Myocyte (in vitro differentiated cells): ENCODE data around the gene RNPEPL1. TPM values are rescaled to one million over a fixed set of nuclear protein-coding genes. Genes with fewer than 3 reads are reported as not detected.

Source experiments
- DNase-seq: peaks from one replicate; pipeline ENCODE4 v3.0.0-alpha.2; 2012; ENCODE audit warnings: low read depth
- total RNA-seq: library from RNA; depleted of rRNA; stranded (reverse); fragments of >200 nt; gene quantifications from 2 replicates; pipeline ENCODE4 v1.2.3, GENCODE V29; 2014

Gene RNPEPL1
- total RNA-seq, 1 donor from 2014 or later = 21.2 TPM

- DNase-seq = no peak
Observed at GRCh38 chr2:240588669-240589068, 20.4 kb downstream of the RNPEPL1 start.

GRCh38 chr2:240589375-240589774 lies 21.1 kb downstream of the RNPEPL1 start:
- DNase-seq = no peak

- no peak for DNase-seq
Observed at GRCh38 chr2:240589850-240590525, 21.7 kb downstream of the RNPEPL1 start.

- no peak for DNase-seq
Observed at GRCh38 chr2:240590681-240591111, 22.4 kb downstream of the RNPEPL1 start.

GRCh38 chr2:240591226-240591625 lies 22.9 kb downstream of the RNPEPL1 start:
- DNase-seq = peak; percentile 48

GRCh38 chr2:240591784-240592183 lies 23.5 kb downstream of the RNPEPL1 start:
- DNase-seq = no peak

GRCh38 chr2:240593026-240593702 lies 24.9 kb downstream of the RNPEPL1 start:
- DNase-seq = no peak

- no peak for DNase-seq
Observed at GRCh38 chr2:240593703-240594451, 25.6 kb downstream of the RNPEPL1 start.

GRCh38 chr2:240594511-240595380 lies 26.5 kb downstream of the RNPEPL1 start:
- DNase-seq = no peak

- no peak for DNase-seq
Observed at GRCh38 chr2:240595381-240596079, 27.2 kb downstream of the RNPEPL1 start.

- DNase-seq = no peak
Observed at GRCh38 chr2:240596080-240596460, 27.8 kb downstream of the RNPEPL1 start.

- no peak for DNase-seq
Observed at GRCh38 chr2:240596491-240596931, 28.2 kb downstream of the RNPEPL1 start.

GRCh38 chr2:240597054-240597418 lies 28.8 kb downstream of the RNPEPL1 start:
- no peak for DNase-seq

- no peak for DNase-seq
Observed at GRCh38 chr2:240597419-240598181, 29.3 kb downstream of the RNPEPL1 start.

GRCh38 chr2:240598311-240598911 lies 30.1 kb downstream of the RNPEPL1 start:
- no peak for DNase-seq

GRCh38 chr2:240599141-240599583 lies 30.9 kb downstream of the RNPEPL1 start:
- DNase-seq = no peak

GRCh38 chr2:240600451-240600961 lies 32.2 kb downstream of the RNPEPL1 start:
- no peak for DNase-seq

GRCh38 chr2:240601061-240601830 lies 33.0 kb downstream of the RNPEPL1 start:
- no peak for DNase-seq
